Endothelial cell of umbilical vein (primary cell): ENCODE measurements around the gene EVI5. TPM values are rescaled to one million over a fixed set of nuclear protein-coding genes. Genes with fewer than 3 reads are reported as not detected.

Experiments used
- BruUV-seq: library from RNA; stranded (reverse); fragments of 400-500 nt; replicated peaks from 2 replicates; lab custom pipeline; 2021; lab: Mats Ljungman, UMichigan
- CTCF ChIA-PET: fragments of 300-600, 350-600 bp; sonication (Branson Sonifier 250); formaldehyde crosslinking; loops from one replicate; lab custom pipeline; 2021; ENCODE audit warnings: antibody characterized with exemption, inconsistent platforms; lab: Charles Lee
- POLR2A ChIA-PET: fragments of 300-600, 350-600 bp; sonication (Branson Sonifier 250); formaldehyde crosslinking; loops from one replicate; lab custom pipeline; 2021; ENCODE audit warnings: antibody characterized with exemption, inconsistent platforms; lab: Charles Lee
- DNase-seq: peaks from one replicate; pipeline ENCODE4 v3.0.0-alpha.2; 2011; ENCODE audit warnings: low read depth, low spot score
- FAIRE-seq: peaks from 2 replicates; lab custom pipeline; 2011; peaks lifted over from hg19 to GRCh38; lab: Jason Lieb, UNC
- H2AFZ ChIP-seq: 2 replicates; pipeline ENCODE4 v1.6.0; 2012; ENCODE audit warnings: low read depth, low read length, control low read depth, inconsistent platforms
- H3K27ac ChIP-seq: 2 replicates; pipeline ENCODE4 v1.5.1; 2011; ENCODE audit warnings: low read depth, mild to moderate bottlenecking, control low read depth, low read length, moderate library complexity; ENCODE audit not compliant: insufficient read depth
- H3K27me3 ChIP-seq, 2 experiments: 2 replicates each; pipeline versions ENCODE4 v1.6.0 to v1.6.1; 2011; ENCODE audit warnings: low read length in 2 of 2, mixed read lengths in 1 of 2; ENCODE audit not compliant: control insufficient read depth in 2 of 2, insufficient read depth in 2 of 2
- H3K36me3 ChIP-seq, 2 experiments: 2 replicates in 1 of 2; 3 replicates in 1 of 2; pipeline ENCODE4 v1.5.1; 2011; ENCODE audit warnings: low read length in 2 of 2, mild to moderate bottlenecking in 1 of 2, moderate library complexity in 1 of 2; ENCODE audit not compliant: control insufficient read depth in 2 of 2, insufficient read depth in 2 of 2; ENCODE audit errors: extremely low read depth in 1 of 2
- H3K4me1 ChIP-seq: 3 replicates; pipeline ENCODE4 v1.5.1; 2011; ENCODE audit warnings: mild to moderate bottlenecking, low read length; ENCODE audit not compliant: control insufficient read depth, insufficient read depth; ENCODE audit errors: extremely low read depth
- H3K4me2 ChIP-seq: 2 replicates; pipeline ENCODE4 v1.6.1; 2011; ENCODE audit warnings: low read length, control low read depth, mixed read lengths; ENCODE audit not compliant: insufficient read depth
- H3K4me3 ChIP-seq, 3 experiments: fragments of 200-600 bp in 1 of 3; sonication (generic), shearing (Covaris generic) in 1 of 3; replicated peaks in 1 of 3; 2 replicates each; pipeline ENCODE4 v1.5.1; 2011 to 2016; ENCODE audit warnings: control low read depth in 3 of 3, low read length in 3 of 3, mild to moderate bottlenecking in 2 of 3, inconsistent platforms in 1 of 3, low read depth in 1 of 3, moderate library complexity in 1 of 3; ENCODE audit not compliant: insufficient read depth in 1 of 3
- H3K79me2 ChIP-seq: 2 replicates; pipeline ENCODE4 v1.6.0; 2012; ENCODE audit warnings: low read length, inconsistent platforms; ENCODE audit not compliant: control insufficient read depth, insufficient read depth
- H3K9ac ChIP-seq: replicated peaks from 2 replicates; pipeline ENCODE3; 2011; ENCODE audit warnings: low read length, control low read depth; ENCODE audit not compliant: insufficient read depth; ENCODE audit errors: extremely low read depth
- H3K9me1 ChIP-seq: replicated peaks from 3 replicates; pipeline ENCODE4 v1.6.0; 2011; ENCODE audit warnings: mild to moderate bottlenecking, low read length; ENCODE audit not compliant: control insufficient read depth, insufficient read depth; ENCODE audit errors: extremely low read depth
- H3K9me3 ChIP-seq: replicated peaks from 2 replicates; pipeline ENCODE4 v1.5.1; 2012; ENCODE audit warnings: low read length, inconsistent platforms; ENCODE audit not compliant: control insufficient read depth, insufficient read depth
- H4K20me1 ChIP-seq: replicated peaks from 2 replicates; pipeline ENCODE3; 2011; ENCODE audit warnings: mild to moderate bottlenecking, low read length; ENCODE audit not compliant: control insufficient read depth, insufficient read depth; ENCODE audit errors: extremely low read depth
- CTCF ChIP-seq, 2 donors: IDR thresholded peaks; 1 replicate in 1 of 2; 2 replicates in 1 of 2; pipeline ENCODE4 v1.5.1; 2011; ENCODE audit warnings: low read length in 2 of 2, mild to moderate bottlenecking in 2 of 2, moderate library complexity in 2 of 2, control low read depth in 1 of 2, inconsistent platforms in 1 of 2, low read depth in 1 of 2; ENCODE audit not compliant: insufficient read depth in 1 of 2; ENCODE audit errors: extremely low read depth in 1 of 2
- EZH2 ChIP-seq: IDR thresholded peaks from 2 replicates; pipeline ENCODE4 v1.6.1; 2012; ENCODE audit warnings: borderline replicate concordance, low read depth, mild to moderate bottlenecking, moderate library complexity, low read length, inconsistent platforms; ENCODE audit not compliant: severe bottlenecking
- FOS ChIP-seq: IDR thresholded peaks from 2 replicates; pipeline ENCODE4 v1.6.1; 2011; ENCODE audit warnings: mild to moderate bottlenecking, low read length, moderate library complexity, borderline replicate concordance; ENCODE audit not compliant: insufficient read depth
- GATA2 ChIP-seq: IDR thresholded peaks from 2 replicates; pipeline ENCODE4 v1.7.0; 2011; ENCODE audit warnings: low read depth, mild to moderate bottlenecking, moderate library complexity, mixed read lengths, low read length; ENCODE audit not compliant: insufficient read length, insufficient read depth
- JUN ChIP-seq: IDR thresholded peaks from 2 replicates; pipeline ENCODE4 v1.6.1; 2011; ENCODE audit warnings: borderline replicate concordance, low read depth; ENCODE audit not compliant: insufficient read length, insufficient read depth
- MAX ChIP-seq: IDR thresholded peaks from 2 replicates; pipeline ENCODE4 v1.6.1; 2011; ENCODE audit not compliant: insufficient read depth, insufficient read length
- MYC ChIP-seq: IDR thresholded peaks from one replicate; pipeline ENCODE4 v1.6.1; 2011; ENCODE audit warnings: mild to moderate bottlenecking, low read depth, low read length
- POLR2A ChIP-seq: IDR thresholded peaks from 2 replicates; pipeline ENCODE4 v1.6.1; 2012; ENCODE audit warnings: low read depth, mild to moderate bottlenecking, control low read depth, low read length
- POLR2AphosphoS5 ChIP-seq: IDR thresholded peaks from 2 replicates; pipeline ENCODE4 v1.6.1; 2012; ENCODE audit warnings: low read depth, mild to moderate bottlenecking, control low read depth, low read length, moderate library complexity; ENCODE audit not compliant: insufficient read depth
- dilution Hi-C: fragments of 300-500 bp; cut with MboI; formaldehyde crosslinking; loops from one replicate; pipeline ENCODE4 v1.15.0; 2019; ENCODE audit warnings: low sequenced_read_pairs; ENCODE audit not compliant: extremely low pct_ligation_motif_present
- intact Hi-C: fragments of 100-400 bp; cut with micrococcal nuclease; formaldehyde crosslinking; loops from one replicate; pipeline ENCODE4 v1.10.0; 2022
- polyA plus RNA-seq, 4 experiments: library from polyadenylated mRNA; depleted of rRNA in 3 of 4; stranded (reverse) in 3 of 4; unstranded in 1 of 4; fragments of >200 nt; gene quantifications; 2 replicates each; pipeline versions ENCODE4 v1.2.1 to v1.2.3, GENCODE V29; 2011 to 2012; ENCODE audit warnings: missing spikeins in 1 of 4
- total RNA-seq: library from RNA; stranded (reverse); gene quantifications from 2 replicates; pipeline ENCODE4 v1.2.3, GENCODE V29; 2021

The EVI5 gene
- total and polyA plus RNA-seq, 2 donors (not counting 3 experiments of a cell fraction or from before 2014, with no cell fraction given) = 5.0 to 26.2 TPM

GRCh38 chr1:92759361-92759760, 25.5 kb downstream of the EVI5 start:
- DNase-seq = no peak
- intact Hi-C loops (no loop called here), dilution Hi-C loops (no loop called here)
- Histone ChIP-seq H3K79me2 (peaks cover 21% of the 10 kb centered on the region), H4K20me1 (no peaks in the 10 kb centered on the region), H3K9ac (no peak overlapping the region), H3K27ac (no peak overlapping the region), H3K36me3 (peaks cover 0 to 2% of the 10 kb centered on the region in 2 experiments), H3K4me2 (no peak overlapping the region), H3K4me1 (no peaks in the 10 kb centered on the region), H3K27me3 (no peaks in the 10 kb centered on the region), H3K9me3 (no peaks in the 10 kb centered on the region), H3K9me1 (no peaks in the 10 kb centered on the region), H2AFZ (no peak overlapping the region), H3K4me3 (no peak overlapping the region)
- no TSS peak for BruUV-seq
- TF ChIP-seq POLR2A = no peak
- TF ChIP-seq FOS = no peak
- no peak for TF ChIP-seq MYC
- TF ChIP-seq GATA2 = no peak
- TF ChIP-seq MAX = no peak
- no peak for TF ChIP-seq JUN
- TF ChIP-seq CTCF (IDR thresholded peaks at IDR 0.05; ENCODE audit: extremely low read depth in 1 of 2, insufficient read depth in 1 of 2, low read depth in 1 of 2, low read length in 2 of 2) = no peak
- no peak for TF ChIP-seq EZH2
- TF ChIP-seq POLR2AphosphoS5 = no peak
- FAIRE-seq = no peak
- POLR2A ChIA-PET = no interaction called here
- CTCF ChIA-PET = interaction anchor here (0.6 to 1.3 kb wide), 2 partner anchors 10 to 54 kb away, joined by 4 to 5 read pairs; no protein-coding TSS in a partner anchor
